K562 (cell line): ENCODE data around the gene KRTAP6-2. TPM values are rescaled to one million over a fixed set of nuclear protein-coding genes. Genes with fewer than 3 reads are reported as not detected.

Experiments
- CREB5 ChIP-seq: fragments of 250-450 bp; sonication (Bioruptor Pico); IDR thresholded peaks from 2 replicates; pipeline ENCODE4 v1.5.0; 2020; ENCODE audit warnings: mild to moderate bottlenecking
- E2F6 ChIP-seq, 2 experiments: IDR thresholded peaks; 2 replicates each; pipeline ENCODE4 v1.6.1; 2011; ENCODE audit warnings: borderline replicate concordance in 1 of 2, control low read depth in 1 of 2, low read depth in 1 of 2, low read length in 1 of 2, mild to moderate bottlenecking in 1 of 2, mixed read lengths in 1 of 2, moderate library complexity in 1 of 2; ENCODE audit not compliant: insufficient read depth in 1 of 2, insufficient read length in 1 of 2, poor library complexity in 1 of 2, severe bottlenecking in 1 of 2; ENCODE audit errors: extremely low read depth in 1 of 2
- GMEB1 ChIP-seq: fragments of 250-450 bp; sonication (Bioruptor Pico); IDR thresholded peaks from 2 replicates; pipeline ENCODE4 v1.4.0; 2020; ENCODE audit warnings: mild to moderate bottlenecking
- KHSRP ChIP-seq: fragments of 450-650 bp; IDR thresholded peaks from 2 replicates; pipeline ENCODE4 v1.6.1; 2017
- MCM3 ChIP-seq: fragments of 450-650 bp; IDR thresholded peaks from 2 replicates; pipeline ENCODE4 v1.6.1; 2016
- POU5F1 ChIP-seq: fragments of 150-350 bp; IDR thresholded peaks from 2 replicates; pipeline ENCODE4 v1.6.1; 2014; ENCODE audit warnings: borderline replicate concordance, low read length, low read depth, mild to moderate bottlenecking; ENCODE audit not compliant: partially characterized antibody
- SRSF7 ChIP-seq: fragments of 200-400 bp; formaldehyde crosslinking; optimal IDR thresholded peaks from 2 replicates; pipeline ENCODE3; 2017; ENCODE audit warnings: mild to moderate bottlenecking, low read depth, low read length
- TEAD4 ChIP-seq, 2 experiments: sonication (generic) in 1 of 2; formaldehyde crosslinking in 1 of 2; IDR thresholded peaks; 2 replicates each; pipeline versions ENCODE4 v1.6.1 to v1.8.0; 2012 to 2022; ENCODE audit warnings: borderline replicate concordance in 1 of 2, inconsistent platforms in 1 of 2, low read length in 1 of 2, mild to moderate bottlenecking in 1 of 2, missing genetic modification reagents in 1 of 2
- THRAP3 ChIP-seq: fragments of 450-650 bp; IDR thresholded peaks from 2 replicates; pipeline ENCODE4 v1.6.1; 2016; ENCODE audit warnings: mild to moderate bottlenecking, inconsistent platforms, borderline replicate concordance
- ZBTB17 ChIP-seq: fragments of 450-650 bp; formaldehyde crosslinking; IDR thresholded peaks from 2 replicates; pipeline ENCODE4 v1.4.0; 2020; ENCODE audit warnings: mild to moderate bottlenecking
- ZFPM2 ChIP-seq: fragments of 250-450 bp; sonication (Bioruptor Pico); IDR thresholded peaks from 2 replicates; pipeline ENCODE4 v1.5.1; 2022; ENCODE audit warnings: mild to moderate bottlenecking
- ZMIZ1 ChIP-seq, 2 experiments: fragments of 150-350 bp in 1 of 2; IDR thresholded peaks; 2 replicates each; pipeline ENCODE4 v1.6.1; 2012 to 2016; ENCODE audit warnings: low read depth in 2 of 2, low read length in 2 of 2, mild to moderate bottlenecking in 1 of 2, moderate library complexity in 1 of 2
- polyA plus RNA-seq, 8 experiments: library from polyadenylated mRNA; depleted of rRNA in 4 of 8; stranded (reverse) in 5 of 8; unstranded in 3 of 8; fragments of >200 nt; fragmentation: Nextera tagmentation in 2 of 8; fragmentation: Illumina TruSeq in 1 of 8; extraction: Ambion mirVana in 2 of 8; extraction: Trizol in 1 of 8; gene quantifications; 2 replicates each; pipeline versions ENCODE4 v1.2.1 to v1.2.3, GENCODE V29; 2011 to 2014; ENCODE audit warnings: inconsistent platforms in 1 of 8, missing spikeins in 1 of 8
- total RNA-seq, 7 experiments: library from RNA; depleted of rRNA in 6 of 7; stranded (reverse); fragments of >200 nt in 6 of 7; fragmentation: Illumina TruSeq in 2 of 7; extraction: Trizol in 2 of 7; gene quantifications; 2 replicates each; pipeline versions ENCODE4 v1.2.1 to v1.2.3, GENCODE V29; 2011 to 2021; ENCODE audit warnings: low replicate concordance in 1 of 7

Gene KRTAP6-2
- total and polyA plus RNA-seq, 9 of the 15 experiments (the other 6 are each of a cell fraction or from before 2014, with no cell fraction given): not detected

GRCh38 chr21:30590297-30590696, 8.4 kb downstream of the KRTAP6-2 start, which contains the start of gene KRTAP22-2 (continued):
- TF ChIP-seq ZMIZ1 (IDR thresholded peaks at IDR 0.05; ENCODE audit: low read depth in 2 of 2, low read length in 2 of 2) (no peak), KHSRP (no peak), SRSF7 (no peak), GMEB1 (no peak), POU5F1 (no peak), E2F6 (IDR thresholded peaks at IDR 0.05; ENCODE audit: borderline replicate concordance in 1 of 2, extremely low read depth in 1 of 2, insufficient read depth in 1 of 2, insufficient read length in 1 of 2, low read depth in 1 of 2, low read length in 1 of 2, poor library complexity in 1 of 2, severe bottlenecking in 1 of 2) (no peak), ZFPM2 (CRISPR knock-in tag) (no peak), THRAP3 (no peak), ZBTB17 (no peak), CREB5 (CRISPR knock-in tag) (no peak), MCM3 (no peak), TEAD4 (IDR thresholded peaks at IDR 0.05; ENCODE audit: low read length) (no peak), TEAD4 (CRISPR knock-in tag; IDR thresholded peaks at IDR 0.05; ENCODE audit: borderline replicate concordance) (no peak)
